Endothelial cell of umbilical vein (primary cell): ENCODE results near the gene ATP2A2.

ENCODE experiments used
- EZH2 ChIP-seq: IDR thresholded peaks from 2 replicates; pipeline ENCODE4 v1.6.1; 2012; ENCODE audit warnings: borderline replicate concordance, low read depth, mild to moderate bottlenecking, moderate library complexity, low read length, inconsistent platforms; ENCODE audit not compliant: severe bottlenecking
- POLR2A ChIP-seq: IDR thresholded peaks from 2 replicates; pipeline ENCODE4 v1.6.1; 2012; ENCODE audit warnings: low read depth, mild to moderate bottlenecking, control low read depth, low read length
- TF ChIP-seq, protein P1 (sequence below), 2 donors: IDR thresholded peaks; 1 replicate in 1 of 2; 2 replicates in 1 of 2; pipeline ENCODE4 v1.5.1; 2011; ENCODE audit warnings: low read length in 2 of 2, mild to moderate bottlenecking in 2 of 2, moderate library complexity in 2 of 2, control low read depth in 1 of 2, inconsistent platforms in 1 of 2, low read depth in 1 of 2; ENCODE audit not compliant: insufficient read depth in 1 of 2; ENCODE audit errors: extremely low read depth in 1 of 2
- TF ChIP-seq, protein P2 (sequence below): IDR thresholded peaks from 2 replicates; pipeline ENCODE4 v1.6.1; 2011; ENCODE audit not compliant: insufficient read depth, insufficient read length

DNA sequence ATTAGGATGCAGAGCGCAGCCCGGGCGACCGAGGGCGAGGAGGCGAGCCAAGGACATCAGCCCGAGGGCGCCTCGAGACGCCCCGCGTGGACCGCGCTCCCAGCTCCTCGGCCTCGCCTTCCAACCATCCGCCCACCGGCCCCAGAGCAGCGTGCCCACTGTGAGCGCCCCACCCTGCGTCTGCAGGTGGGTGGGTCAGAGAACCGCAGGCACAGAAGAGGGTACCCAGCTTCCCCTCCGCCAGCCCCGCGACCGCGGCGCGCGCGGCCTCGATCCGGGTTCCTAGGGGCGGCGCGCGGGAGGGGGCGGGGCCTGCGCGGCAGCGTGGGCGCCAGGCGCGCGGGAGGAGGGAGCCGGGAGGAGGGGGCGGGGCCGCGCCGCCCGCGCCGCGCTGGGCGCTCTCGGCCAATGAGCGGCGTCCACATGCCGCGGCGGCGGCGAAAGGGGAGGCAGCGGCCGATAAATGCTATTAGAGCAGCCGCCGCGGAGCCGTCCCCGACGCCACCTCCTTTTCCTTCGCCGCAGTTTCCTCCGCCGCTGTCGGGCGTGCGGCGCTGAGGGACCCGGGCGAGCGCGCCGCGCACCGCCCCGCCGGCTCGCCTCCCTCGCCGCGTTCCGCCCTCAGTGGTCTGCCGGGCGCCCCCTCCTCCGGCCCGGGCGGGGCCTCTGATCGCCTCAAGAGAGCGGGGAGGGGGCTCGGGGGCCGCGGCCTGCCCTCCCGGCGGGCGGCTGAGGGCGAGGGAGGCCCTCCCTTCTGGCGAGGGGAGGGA is at the start of gene ATP2A2:
- TF ChIP-seq EZH2 (no peak), POLR2A (peak; percentile 96)
- TF ChIP-seq, protein P1, sequence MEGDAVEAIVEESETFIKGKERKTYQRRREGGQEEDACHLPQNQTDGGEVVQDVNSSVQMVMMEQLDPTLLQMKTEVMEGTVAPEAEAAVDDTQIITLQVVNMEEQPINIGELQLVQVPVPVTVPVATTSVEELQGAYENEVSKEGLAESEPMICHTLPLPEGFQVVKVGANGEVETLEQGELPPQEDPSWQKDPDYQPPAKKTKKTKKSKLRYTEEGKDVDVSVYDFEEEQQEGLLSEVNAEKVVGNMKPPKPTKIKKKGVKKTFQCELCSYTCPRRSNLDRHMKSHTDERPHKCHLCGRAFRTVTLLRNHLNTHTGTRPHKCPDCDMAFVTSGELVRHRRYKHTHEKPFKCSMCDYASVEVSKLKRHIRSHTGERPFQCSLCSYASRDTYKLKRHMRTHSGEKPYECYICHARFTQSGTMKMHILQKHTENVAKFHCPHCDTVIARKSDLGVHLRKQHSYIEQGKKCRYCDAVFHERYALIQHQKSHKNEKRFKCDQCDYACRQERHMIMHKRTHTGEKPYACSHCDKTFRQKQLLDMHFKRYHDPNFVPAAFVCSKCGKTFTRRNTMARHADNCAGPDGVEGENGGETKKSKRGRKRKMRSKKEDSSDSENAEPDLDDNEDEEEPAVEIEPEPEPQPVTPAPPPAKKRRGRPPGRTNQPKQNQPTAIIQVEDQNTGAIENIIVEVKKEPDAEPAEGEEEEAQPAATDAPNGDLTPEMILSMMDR (IDR thresholded peaks at IDR 0.05; ENCODE audit: extremely low read depth in 1 of 2, insufficient read depth in 1 of 2, low read depth in 1 of 2, low read length in 2 of 2) = no peak
- TF ChIP-seq, protein P2, sequence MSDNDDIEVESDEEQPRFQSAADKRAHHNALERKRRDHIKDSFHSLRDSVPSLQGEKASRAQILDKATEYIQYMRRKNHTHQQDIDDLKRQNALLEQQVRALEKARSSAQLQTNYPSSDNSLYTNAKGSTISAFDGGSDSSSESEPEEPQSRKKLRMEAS = no peak
